Neural progenitor cell (in vitro differentiated cells): ENCODE data around the gene CTSO. TPM values are rescaled to one million over a fixed set of nuclear protein-coding genes. Genes with fewer than 3 reads are reported as not detected.

Experiments used
- DNase-seq: peaks from one replicate; pipeline ENCODE4 v3.0.0-alpha.2; 2016; ENCODE audit warnings: low spot score
- H2AFZ ChIP-seq: fragments of 200-600 bp; sonication (generic); replicated peaks from 2 replicates; pipeline ENCODE4 v1.6.1; 2016; ENCODE audit warnings: antibody characterized with exemption
- H3F3A ChIP-seq: fragments of 200-600 bp; sonication (generic); 2 replicates; pipeline ENCODE4 v1.6.1; 2016; ENCODE audit warnings: antibody characterized with exemption, low read depth
- H3K27ac ChIP-seq: fragments of 200-600 bp; sonication (generic); 2 replicates; pipeline ENCODE4 v1.5.1; 2016; ENCODE audit warnings: mild to moderate bottlenecking
- H3K27me3 ChIP-seq: fragments of 200-600 bp; sonication (generic); 2 replicates; pipeline ENCODE4 v1.6.1; 2016; ENCODE audit warnings: mild to moderate bottlenecking, moderate library complexity
- H3K36me3 ChIP-seq: fragments of 200-600 bp; sonication (generic); 2 replicates; pipeline ENCODE4 v1.5.1; 2016
- H3K4me1 ChIP-seq: fragments of 200-600 bp; sonication (generic); 2 replicates; pipeline ENCODE4 v1.6.1; 2016; ENCODE audit warnings: mixed run types
- H3K4me2 ChIP-seq: fragments of 200-600 bp; sonication (generic); 2 replicates; pipeline ENCODE4 v1.6.1; 2016
- H3K4me3 ChIP-seq: fragments of 200-600 bp; sonication (generic); 2 replicates; pipeline ENCODE4 v1.5.1; 2016
- H3K79me2 ChIP-seq: fragments of 200-600 bp; sonication (generic); 2 replicates; pipeline ENCODE4 v1.6.1; 2016; ENCODE audit warnings: low read depth
- H3K9ac ChIP-seq: fragments of 200-600 bp; sonication (generic); 2 replicates; pipeline ENCODE4 v1.6.1; 2016
- H3K9me3 ChIP-seq: fragments of 200-600 bp; sonication (generic); 2 replicates; pipeline ENCODE4 v1.5.1; 2016; ENCODE audit warnings: low read depth
- H4K20me1 ChIP-seq: fragments of 200-600 bp; sonication (generic); 2 replicates; pipeline ENCODE4 v1.6.1; 2016; ENCODE audit warnings: low read depth
- H3K27ac Mint-ChIP-seq: 3 replicates; pipeline ENCODE4 v1.8.0; 2021; ENCODE audit warnings: mixed read lengths
- H3K27me3 Mint-ChIP-seq: 2 replicates; pipeline ENCODE4 v1.8.0; 2022; ENCODE audit warnings: low read depth, mild to moderate bottlenecking, inconsistent platforms, moderate library complexity, mixed read lengths; ENCODE audit not compliant: insufficient read depth
- H3K36me3 Mint-ChIP-seq: 3 replicates; pipeline ENCODE4 v1.8.0; 2021; ENCODE audit warnings: mixed read lengths
- H3K4me1 Mint-ChIP-seq: 3 replicates; pipeline ENCODE4 v1.8.0; 2021; ENCODE audit warnings: mixed read lengths
- H3K4me3 Mint-ChIP-seq: 3 replicates; pipeline ENCODE4 v1.8.0; 2021; ENCODE audit warnings: mild to moderate bottlenecking, moderate library complexity, mixed read lengths
- H3K9me3 Mint-ChIP-seq: 3 replicates; pipeline ENCODE4 v1.8.0; 2020; ENCODE audit warnings: mixed read lengths
- CTCF ChIP-seq: fragments of 200-600 bp; sonication (generic); IDR thresholded peaks from 2 replicates; pipeline ENCODE4 v1.5.1; 2017; ENCODE audit warnings: antibody characterized with exemption, mild to moderate bottlenecking
- EZH2 ChIP-seq: fragments of 200-600 bp; sonication (generic); IDR thresholded peaks from 2 replicates; pipeline ENCODE4 v1.6.1; 2017; ENCODE audit warnings: antibody characterized with exemption, mild to moderate bottlenecking, moderate library complexity
- EZH2phosphoT487 ChIP-seq: fragments of 200-600 bp; sonication (generic); IDR thresholded peaks from 2 replicates; pipeline ENCODE4 v1.6.1; 2017; ENCODE audit warnings: antibody characterized with exemption
- total RNA-seq: library from RNA; depleted of rRNA; stranded (reverse); fragments of >200 nt; gene quantifications from 2 replicates; pipeline ENCODE4 v1.2.3, GENCODE V29; 2015; ENCODE audit warnings: low replicate concordance

The CTSO gene
- total RNA-seq, 1 donor from 2014 or later: 3.2 TPM

GRCh38 chr4:155887847-155888570 lies 65.7 kb downstream of the CTSO start:
- no peaks in the 10 kb centered on the region for H3K27me3 ChIP-seq

GRCh38 chr4:155887045-155887444 lies 66.6 kb downstream of the CTSO start:
- no peaks in the 10 kb centered on the region for H3K27me3 Mint-ChIP-seq
- Histone ChIP-seq H3K27ac (no peak overlapping the region), H3K4me1 (no peaks in the 10 kb centered on the region), H3K36me3 (no peaks in the 10 kb centered on the region), H3K9ac (no peak overlapping the region), H3K27me3 (no peaks in the 10 kb centered on the region), H3F3A (no peaks in the 10 kb centered on the region), H3K4me2 (no peak overlapping the region), H3K79me2 (no peaks in the 10 kb centered on the region), H3K9me3 (no peaks in the 10 kb centered on the region), H3K4me3 (no peak overlapping the region), H2AFZ (no peak overlapping the region), H4K20me1 (no peaks in the 10 kb centered on the region)
- no peaks in the 10 kb centered on the region for H3K4me1 Mint-ChIP-seq
- peaks cover 22% of the 10 kb centered on the region for H3K9me3 Mint-ChIP-seq
- no peak for TF ChIP-seq CTCF
- no peak for TF ChIP-seq EZH2phosphoT487
- no peak for TF ChIP-seq EZH2
- no peak overlapping the region for H3K27ac Mint-ChIP-seq
- no peak for DNase-seq
- H3K36me3 Mint-ChIP-seq: peaks cover 8% of the 10 kb centered on the region
- H3K4me3 Mint-ChIP-seq: no peak overlapping the region

More at GRCh38 chr4:155887847-155888570, 65.7 kb downstream of the CTSO start:
- Histone ChIP-seq H3F3A (no peaks in the 10 kb centered on the region), H3K4me3 (no peak overlapping the region), H3K9me3 (no peaks in the 10 kb centered on the region), H3K4me1 (no peaks in the 10 kb centered on the region), H3K36me3 (no peaks in the 10 kb centered on the region), H3K4me2 (no peak overlapping the region), H2AFZ (no peak overlapping the region), H4K20me1 (no peaks in the 10 kb centered on the region), H3K9ac (no peak overlapping the region), H3K27ac (no peak overlapping the region), H3K79me2 (no peaks in the 10 kb centered on the region)
- peaks cover 22% of the 10 kb centered on the region for H3K9me3 Mint-ChIP-seq
- no peaks in the 10 kb centered on the region for H3K4me1 Mint-ChIP-seq
- H3K27me3 Mint-ChIP-seq: no peaks in the 10 kb centered on the region
- H3K36me3 Mint-ChIP-seq: peaks cover 8% of the 10 kb centered on the region
- no peak for TF ChIP-seq EZH2phosphoT487
- no peak for TF ChIP-seq CTCF
- no peak for TF ChIP-seq EZH2
- DNase-seq: no peak
- H3K27ac Mint-ChIP-seq: no peak overlapping the region
- H3K4me3 Mint-ChIP-seq: no peak overlapping the region

GRCh38 chr4:155885666-155886065 lies 68.0 kb downstream of the CTSO start:
- Mint-ChIP-seq H3K4me3 (no peak overlapping the region), H3K4me1 (no peaks in the 10 kb centered on the region), H3K36me3 (peaks cover 4% of the 10 kb centered on the region), H3K27ac (no peak overlapping the region), H3K9me3 (peaks cover 13% of the 10 kb centered on the region), H3K27me3 (no peaks in the 10 kb centered on the region)
- no peak overlapping the region for H2AFZ ChIP-seq
- no peak overlapping the region for H3K9ac ChIP-seq
- no peaks in the 10 kb centered on the region for H4K20me1 ChIP-seq
- H3K4me2 ChIP-seq: no peak overlapping the region
- H3K4me3 ChIP-seq: no peak overlapping the region
- TF ChIP-seq EZH2 (no peak), CTCF (no peak), EZH2phosphoT487 (no peak)
- no peaks in the 10 kb centered on the region for H3K79me2 ChIP-seq
- no peak for DNase-seq
- no peaks in the 10 kb centered on the region for H3K27me3 ChIP-seq
- H3K36me3 ChIP-seq: no peaks in the 10 kb centered on the region
- no peaks in the 10 kb centered on the region for H3F3A ChIP-seq
- no peaks in the 10 kb centered on the region for H3K4me1 ChIP-seq
- no peak overlapping the region for H3K27ac ChIP-seq
- no peaks in the 10 kb centered on the region for H3K9me3 ChIP-seq
